ENCODE measurements around the gene AGMAT. TPM values are rescaled to one million over a fixed set of nuclear protein-coding genes. Genes with fewer than 3 reads are reported as not detected.

AGMAT gene
- total and polyA plus RNA-seq, 2 donors (not counting 1 experiment from before 2014, with no cell fraction given), result 0.52 to 1.2 TPM

DNA sequence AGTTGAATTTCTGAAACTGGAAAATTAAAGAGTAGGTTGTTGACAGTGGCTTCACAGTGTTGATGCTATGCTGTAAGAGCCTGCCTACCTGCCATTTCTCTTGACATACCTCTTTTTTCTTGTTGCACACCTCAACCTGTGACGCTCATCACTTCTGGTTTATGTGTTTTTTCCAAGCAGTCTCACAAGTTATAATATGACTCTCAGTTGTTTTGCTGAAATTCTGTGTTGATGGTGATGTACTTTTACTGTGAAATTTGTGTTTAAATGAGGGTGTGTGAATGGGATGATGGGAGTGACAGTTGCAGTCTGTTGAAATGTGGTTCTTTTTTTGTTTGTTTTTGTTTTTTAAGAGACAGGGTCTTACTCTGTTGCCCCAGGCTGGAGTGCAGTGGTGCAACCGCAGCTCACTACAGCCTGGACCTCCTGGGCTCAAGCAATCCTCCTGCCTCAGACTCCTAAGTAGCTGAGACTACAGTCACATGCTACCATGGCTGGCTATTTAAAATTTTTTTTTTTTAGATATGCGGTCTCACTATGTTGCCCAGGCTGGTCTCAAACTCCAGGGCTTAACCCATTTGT, 39.4 kb upstream of the AGMAT start:
- DNase-seq (ENCODE audit: low read depth in 2 of 2), result no peak
- H3K9ac ChIP-seq (ENCODE audit: insufficient read depth, low read length), result no peak overlapping the region
- no peak overlapping the region for H2AFZ ChIP-seq (ENCODE audit: low read length)
- no peaks in the 10 kb centered on the region for H3K9me3 ChIP-seq (ENCODE audit: control insufficient read depth, insufficient read depth, low read depth, low read length)
- peaks cover 2% of the 10 kb centered on the region for H4K20me1 ChIP-seq (ENCODE audit: control insufficient read depth, extremely low read depth, insufficient read depth, low read length)
- peaks cover 2% of the 10 kb centered on the region for H3K36me3 ChIP-seq (ENCODE audit: control insufficient read depth, insufficient read depth, low read length)
- H3K4me2 ChIP-seq (ENCODE audit: extremely low read depth, insufficient read depth, low read length), result no peak overlapping the region
- no peak overlapping the region for H3K4me3 ChIP-seq (replicated peaks in 1 of 4; ENCODE audit: control extremely low read depth in 1 of 4, insufficient read depth in 1 of 4, low read depth in 3 of 4, low read length in 4 of 4)
- H3K27ac ChIP-seq (ENCODE audit: insufficient read depth, low read length), result no peak overlapping the region
- peaks cover 14% of the 10 kb centered on the region for H3K4me1 ChIP-seq (ENCODE audit: control insufficient read depth, extremely low read depth, insufficient read depth, low read length)
- H3K79me2 ChIP-seq (ENCODE audit: control insufficient read depth, insufficient read depth, low read length), result peaks cover 72% of the 10 kb centered on the region
- TF ChIP-seq, protein P1, sequence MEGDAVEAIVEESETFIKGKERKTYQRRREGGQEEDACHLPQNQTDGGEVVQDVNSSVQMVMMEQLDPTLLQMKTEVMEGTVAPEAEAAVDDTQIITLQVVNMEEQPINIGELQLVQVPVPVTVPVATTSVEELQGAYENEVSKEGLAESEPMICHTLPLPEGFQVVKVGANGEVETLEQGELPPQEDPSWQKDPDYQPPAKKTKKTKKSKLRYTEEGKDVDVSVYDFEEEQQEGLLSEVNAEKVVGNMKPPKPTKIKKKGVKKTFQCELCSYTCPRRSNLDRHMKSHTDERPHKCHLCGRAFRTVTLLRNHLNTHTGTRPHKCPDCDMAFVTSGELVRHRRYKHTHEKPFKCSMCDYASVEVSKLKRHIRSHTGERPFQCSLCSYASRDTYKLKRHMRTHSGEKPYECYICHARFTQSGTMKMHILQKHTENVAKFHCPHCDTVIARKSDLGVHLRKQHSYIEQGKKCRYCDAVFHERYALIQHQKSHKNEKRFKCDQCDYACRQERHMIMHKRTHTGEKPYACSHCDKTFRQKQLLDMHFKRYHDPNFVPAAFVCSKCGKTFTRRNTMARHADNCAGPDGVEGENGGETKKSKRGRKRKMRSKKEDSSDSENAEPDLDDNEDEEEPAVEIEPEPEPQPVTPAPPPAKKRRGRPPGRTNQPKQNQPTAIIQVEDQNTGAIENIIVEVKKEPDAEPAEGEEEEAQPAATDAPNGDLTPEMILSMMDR (conservative IDR thresholded peaks at IDR 0.05 in 1 of 2, IDR thresholded peaks at IDR 0.05 in 1 of 2; ENCODE audit: low read depth in 1 of 2, low read length in 2 of 2), result no peak
- TF ChIP-seq EZH2 (IDR thresholded peaks at IDR 0.05; ENCODE audit: low read length, missing control alignments), result no peak
- H3K27me3 ChIP-seq (ENCODE audit: control insufficient read depth, insufficient read depth, low read length), result no peaks in the 10 kb centered on the region

DNA sequence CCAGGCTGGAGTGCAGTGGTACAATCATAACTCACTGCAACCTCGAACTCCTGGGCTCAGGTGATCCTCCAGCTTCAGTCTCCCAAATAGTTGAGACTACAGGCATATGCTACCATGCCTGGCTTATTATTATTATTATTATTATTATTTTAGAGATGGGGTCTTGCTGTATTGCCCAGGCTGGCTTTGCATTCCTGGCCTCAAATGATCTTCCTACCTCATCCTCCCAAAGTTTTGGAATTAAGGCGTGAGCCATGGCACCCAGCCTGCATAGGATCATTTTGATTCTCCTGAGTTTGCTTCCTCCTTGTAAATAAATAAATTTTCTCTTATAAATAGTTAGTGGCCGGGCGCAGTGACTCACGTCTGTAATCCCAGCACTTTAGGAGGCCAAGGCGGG, 38.6 kb upstream of the AGMAT start:
- H3K4me3 ChIP-seq (replicated peaks in 1 of 4; ENCODE audit: control extremely low read depth in 1 of 4, insufficient read depth in 1 of 4, low read depth in 3 of 4, low read length in 4 of 4), result no peak overlapping the region
- H4K20me1 ChIP-seq (ENCODE audit: control insufficient read depth, extremely low read depth, insufficient read depth, low read length), result peaks cover 2% of the 10 kb centered on the region
- H3K4me2 ChIP-seq (ENCODE audit: extremely low read depth, insufficient read depth, low read length), result no peak overlapping the region
- H2AFZ ChIP-seq (ENCODE audit: low read length), result no peak overlapping the region
- H3K79me2 ChIP-seq (ENCODE audit: control insufficient read depth, insufficient read depth, low read length), result peaks cover 72% of the 10 kb centered on the region
- no peaks in the 10 kb centered on the region for H3K9me3 ChIP-seq (ENCODE audit: control insufficient read depth, insufficient read depth, low read depth, low read length)
- H3K27me3 ChIP-seq (ENCODE audit: control insufficient read depth, insufficient read depth, low read length), result no peaks in the 10 kb centered on the region
- H3K9ac ChIP-seq (ENCODE audit: insufficient read depth, low read length), result no peak overlapping the region
- peaks cover 14% of the 10 kb centered on the region for H3K4me1 ChIP-seq (ENCODE audit: control insufficient read depth, extremely low read depth, insufficient read depth, low read length)
- peaks cover 2% of the 10 kb centered on the region for H3K36me3 ChIP-seq (ENCODE audit: control insufficient read depth, insufficient read depth, low read length)
- H3K27ac ChIP-seq (ENCODE audit: insufficient read depth, low read length), result no peak overlapping the region
- TF ChIP-seq, protein P1 (conservative IDR thresholded peaks at IDR 0.05 in 1 of 2, IDR thresholded peaks at IDR 0.05 in 1 of 2; ENCODE audit: low read depth in 1 of 2, low read length in 2 of 2), result no peak
- no peak for TF ChIP-seq EZH2 (IDR thresholded peaks at IDR 0.05; ENCODE audit: low read length, missing control alignments)
- no peak for DNase-seq (ENCODE audit: low read depth in 2 of 2)

DNA sequence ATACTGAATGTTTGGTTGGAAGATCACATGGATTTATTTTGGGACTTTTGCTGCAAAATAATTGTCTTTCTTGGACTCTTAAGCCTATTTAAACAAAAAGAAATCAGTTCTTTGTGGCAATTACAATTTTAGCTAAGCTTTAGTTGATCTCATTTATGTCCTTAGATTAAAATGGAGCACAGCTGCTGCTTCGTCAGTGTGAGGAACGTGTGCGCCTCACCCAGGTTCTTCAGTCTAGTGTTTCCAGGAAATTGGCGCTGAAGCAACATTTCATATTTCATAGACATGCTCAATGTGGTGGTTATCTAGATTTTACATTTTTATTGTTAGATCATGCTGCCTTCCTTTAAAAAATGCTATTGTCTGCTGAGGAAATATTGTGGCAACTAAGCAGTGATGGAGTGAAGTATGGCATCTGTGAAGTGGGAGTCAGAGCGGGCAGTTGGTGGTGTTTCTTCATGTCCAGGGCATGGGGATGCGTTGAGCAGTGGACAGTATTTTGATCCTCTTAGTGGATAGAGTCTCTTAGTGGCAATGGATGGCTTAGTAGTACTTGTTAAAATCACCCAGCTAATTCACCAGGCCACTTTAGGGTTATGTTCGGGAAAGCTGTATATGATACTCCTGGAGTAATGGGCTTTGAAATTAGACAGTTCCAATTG, 38.0 kb upstream of the AGMAT start:
- peaks cover 14% of the 10 kb centered on the region for H3K4me1 ChIP-seq (ENCODE audit: control insufficient read depth, extremely low read depth, insufficient read depth, low read length)
- DNase-seq (ENCODE audit: low read depth in 2 of 2), result no peak
- H3K79me2 ChIP-seq (ENCODE audit: control insufficient read depth, insufficient read depth, low read length), result peaks cover 77% of the 10 kb centered on the region
- peaks cover 2% of the 10 kb centered on the region for H4K20me1 ChIP-seq (ENCODE audit: control insufficient read depth, extremely low read depth, insufficient read depth, low read length)
- H3K4me2 ChIP-seq (ENCODE audit: extremely low read depth, insufficient read depth, low read length), result no peak overlapping the region
- H2AFZ ChIP-seq (ENCODE audit: low read length), result no peak overlapping the region
- H3K9me3 ChIP-seq (ENCODE audit: control insufficient read depth, insufficient read depth, low read depth, low read length), result no peaks in the 10 kb centered on the region
- H3K27ac ChIP-seq (ENCODE audit: insufficient read depth, low read length), result no peak overlapping the region
- H3K27me3 ChIP-seq (ENCODE audit: control insufficient read depth, insufficient read depth, low read length), result no peaks in the 10 kb centered on the region
- no peak for TF ChIP-seq EZH2 (IDR thresholded peaks at IDR 0.05; ENCODE audit: low read length, missing control alignments)
- TF ChIP-seq, protein P1 (conservative IDR thresholded peaks at IDR 0.05 in 1 of 2, IDR thresholded peaks at IDR 0.05 in 1 of 2; ENCODE audit: low read depth in 1 of 2, low read length in 2 of 2), result no peak
- no peak overlapping the region for H3K4me3 ChIP-seq (replicated peaks in 1 of 4; ENCODE audit: control extremely low read depth in 1 of 4, insufficient read depth in 1 of 4, low read depth in 3 of 4, low read length in 4 of 4)
- H3K9ac ChIP-seq (ENCODE audit: insufficient read depth, low read length), result no peak overlapping the region
- H3K36me3 ChIP-seq (ENCODE audit: control insufficient read depth, insufficient read depth, low read length), result peaks cover 2% of the 10 kb centered on the region
